HG02981 (cell line): ENCODE results near the gene DENND4C.
"Not testable (repeated sequence)": the region's sequence is repeated elsewhere in the genome, so short reads cannot be mapped to it uniquely, and the experiment has no call there.

Source experiments
- ATAC-seq: cut with Tn5 transposase; IDR thresholded peaks from one replicate; pipeline ENCODE4 v1.9.1; 2021; ENCODE audit warnings: mild to moderate bottlenecking, moderate library complexity; ENCODE audit not compliant: unreplicated experiment

The DENND4C gene

DNA sequence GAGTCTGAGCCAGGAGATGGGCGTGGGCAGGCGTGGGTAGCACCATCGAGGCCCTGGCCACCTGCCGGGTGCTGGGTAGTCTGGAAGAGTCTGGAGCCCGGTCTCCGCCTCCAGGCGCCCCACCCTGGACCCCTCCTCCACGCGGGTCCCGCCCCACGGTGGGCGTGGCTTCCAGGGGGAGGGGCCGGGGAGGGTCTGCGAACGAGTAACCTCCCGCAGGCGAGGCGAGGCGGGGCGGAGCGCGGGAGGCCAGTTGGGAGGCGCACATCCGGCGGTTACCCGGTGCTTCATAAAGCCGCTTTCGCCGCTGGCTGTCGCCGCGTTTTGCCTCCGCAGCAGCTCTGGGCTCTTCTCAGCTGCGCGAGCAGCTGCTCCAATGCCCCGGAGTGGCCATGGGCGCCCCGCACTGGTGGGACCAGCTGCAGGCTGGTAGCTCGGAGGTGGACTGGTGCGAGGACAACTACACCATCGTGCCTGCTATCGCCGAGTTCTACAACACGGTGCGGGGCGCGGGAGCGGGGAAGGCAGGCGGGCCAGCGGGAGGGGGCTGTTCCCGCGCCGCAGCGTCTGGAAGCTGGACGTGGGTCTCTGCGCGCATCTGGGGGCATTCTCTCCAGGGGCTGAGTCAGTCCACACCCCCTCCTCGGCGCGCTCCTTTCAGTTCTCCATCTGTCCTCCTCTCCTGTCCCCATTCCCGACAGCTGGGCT lies 178.4 kb downstream of the DENND4C start, which contains the start of gene ACER2:
Gene ACER2 (plus strand): TSS at position 317 of the 708 bp plus-strand sequence. CDS start 76 bp downstream, at position 393.
- peak; percentile 95 for ATAC-seq

DNA sequence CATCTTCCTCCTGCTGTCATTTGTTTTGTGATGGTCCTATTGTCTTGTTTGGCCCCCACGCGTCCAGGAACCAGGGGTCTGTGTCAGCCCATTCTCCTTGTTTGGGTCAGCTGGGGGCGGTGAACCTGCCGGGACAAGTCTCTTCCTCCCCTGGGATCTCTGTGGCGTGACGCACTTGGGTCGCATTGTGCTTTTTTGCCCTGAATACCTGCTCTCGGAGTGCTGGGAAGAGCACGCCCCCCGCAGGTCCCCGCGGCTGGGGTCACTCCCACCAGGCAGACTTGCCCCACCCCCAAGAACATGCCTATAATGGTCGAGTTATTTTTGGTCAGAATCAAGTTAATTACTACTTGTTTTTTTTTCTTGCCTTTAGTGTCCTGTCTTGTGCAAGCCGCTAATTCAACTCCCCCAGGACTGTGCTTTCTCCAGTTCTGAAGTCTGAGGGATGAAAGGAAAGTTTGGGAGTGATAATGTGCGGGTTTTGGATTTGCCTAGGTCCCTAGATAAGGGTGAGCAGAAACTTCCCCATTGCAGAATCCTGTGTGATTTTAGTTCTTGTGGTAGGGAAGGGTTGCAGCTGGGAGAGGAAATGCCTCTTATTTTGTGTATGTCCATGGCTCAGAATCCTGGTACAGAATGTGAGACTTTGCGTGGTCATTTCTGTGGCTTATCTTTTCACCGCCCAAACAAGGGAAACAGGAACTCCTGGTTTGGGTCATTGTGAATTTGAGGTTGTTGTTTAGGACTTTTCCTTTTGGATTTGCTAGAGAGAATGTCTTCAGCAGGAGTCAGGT lies 179.1 kb downstream of the DENND4C start:
- ATAC-seq = peak; percentile 8

DNA sequence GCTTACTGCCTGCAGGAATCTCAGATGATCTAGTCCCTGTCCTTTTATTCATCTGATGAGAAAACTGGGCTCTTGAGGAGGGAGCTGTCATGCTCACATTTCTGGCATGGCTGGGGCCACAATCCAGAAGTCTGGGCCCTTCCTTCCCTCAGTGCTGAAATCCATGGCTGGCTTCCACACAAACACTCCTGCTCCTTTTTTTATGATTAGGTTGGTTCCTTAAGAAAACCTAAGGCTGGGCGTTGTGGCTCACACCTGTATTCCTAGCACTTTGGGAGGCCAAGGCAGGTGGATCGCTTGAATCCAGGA lies 179.7 kb downstream of the DENND4C start:
- no peak for ATAC-seq

GRCh38 chr9:19410594-19410993 lies 180.1 kb downstream of the DENND4C start:
- no peak for ATAC-seq

DNA sequence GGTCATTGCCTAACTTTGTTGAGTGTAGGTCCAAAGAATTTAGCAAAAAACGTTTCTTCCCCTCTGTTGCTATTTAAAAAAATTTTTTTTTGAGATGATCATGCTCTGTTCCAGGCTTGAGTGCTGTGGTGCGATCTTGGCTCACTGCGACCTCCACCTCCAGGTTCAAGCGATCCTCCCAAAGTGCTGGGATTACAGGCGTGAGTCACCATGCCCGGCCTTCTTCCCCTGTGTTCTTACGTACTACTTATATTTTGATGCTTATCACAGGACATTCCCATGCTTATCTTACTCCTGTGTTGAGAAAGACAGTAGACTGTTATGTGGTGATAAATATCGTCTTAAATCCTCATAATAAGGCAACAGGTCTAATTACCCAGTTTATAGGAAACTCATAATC lies 180.8 kb downstream of the DENND4C start:
- ATAC-seq = no peak

DNA sequence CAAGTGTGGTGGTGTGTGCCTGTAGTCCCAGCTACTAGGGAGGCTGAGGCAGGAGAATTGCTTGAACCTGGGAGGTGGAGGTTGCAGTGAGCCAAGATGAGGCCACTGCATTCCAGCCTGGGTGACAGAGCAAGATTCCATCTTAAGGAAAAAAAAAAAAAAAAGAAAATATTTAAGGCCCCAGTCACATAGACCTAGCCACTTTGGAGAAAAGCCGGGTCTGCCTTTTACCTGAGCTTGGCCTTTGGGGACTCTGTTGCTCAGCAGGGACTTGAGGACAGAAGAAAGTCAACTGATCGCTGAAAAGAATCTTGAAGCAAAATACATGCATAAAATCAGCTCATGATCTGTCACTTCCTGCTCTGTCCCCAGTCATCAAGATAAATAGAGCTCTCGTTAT lies 183.0 kb downstream of the DENND4C start:
- not testable (repeated sequence) for ATAC-seq

DNA sequence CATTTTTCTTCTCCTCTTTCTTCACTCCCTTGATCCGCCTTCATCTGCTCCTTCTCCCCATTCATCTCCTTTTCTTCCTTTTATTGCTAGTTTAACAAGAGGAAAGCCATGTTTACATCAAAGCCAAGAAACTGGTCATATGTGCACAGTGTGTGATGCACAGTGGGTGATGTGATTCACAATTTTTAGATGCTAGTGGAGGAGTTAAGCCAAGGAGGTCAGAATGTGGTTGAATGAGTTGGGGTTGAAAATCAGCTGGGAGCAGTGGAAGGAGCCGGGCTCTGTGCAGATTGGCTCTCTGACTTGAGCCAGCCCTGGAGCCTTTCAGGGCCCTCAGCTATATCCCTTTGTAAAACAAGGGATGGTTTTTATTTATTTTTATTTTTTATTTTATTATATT lies 185.7 kb downstream of the DENND4C start:
- no peak for ATAC-seq

GRCh38 chr9:19420877-19421276 lies 190.4 kb downstream of the DENND4C start:
- no peak for ATAC-seq
